SK-N-SH (cell line): Measurements from ENCODE around the gene CCDC183. TPM values are rescaled to one million over a fixed set of nuclear protein-coding genes. Genes with fewer than 3 reads are reported as not detected.
A peak's percentile ranks its signal among the peaks of the same experiment; 100 is the strongest.
"Not testable (repeated sequence)": the region's sequence is repeated elsewhere in the genome, so short reads cannot be mapped to it uniquely, and the experiment has no call there.

Experiments
- CTCF ChIA-PET: fragments of 300-600, 350-600 bp; formaldehyde crosslinking; extraction: SDS; loops from one replicate; lab custom pipeline; 2021; lab: Yijun Ruan, JAX
- POLR2A ChIA-PET: fragments of 350-600 bp; sonication (Branson Sonifier 250); formaldehyde crosslinking; extraction: SDS; loops from one replicate; lab custom pipeline; 2020; ENCODE audit warnings: antibody characterized with exemption, inconsistent platforms; lab: Yijun Ruan, JAX
- DNase-seq: peaks from one replicate; pipeline ENCODE4 v3.0.0; 2012
- H2AFZ ChIP-seq: fragments of 200-600 bp; sonication (generic); 2 replicates; pipeline ENCODE4 v1.8.1; 2016; ENCODE audit warnings: antibody characterized with exemption, mild to moderate bottlenecking, low read depth
- H3F3A ChIP-seq: fragments of 200-600 bp; sonication (generic); replicated peaks from 2 replicates; pipeline ENCODE3; 2016; ENCODE audit warnings: antibody characterized with exemption, mild to moderate bottlenecking; ENCODE audit not compliant: insufficient read depth
- H3K27ac ChIP-seq, 2 experiments: fragments of 200-500 bp in 1 of 2; fragments of 200-600 bp in 1 of 2; sonication (Bioruptor generic) in 1 of 2; sonication (generic), shearing (Covaris generic) in 1 of 2; 2 replicates each; pipeline versions ENCODE4 v1.5.1 to v1.6.1; 2014 to 2016; ENCODE audit warnings: low read depth in 2 of 2, inconsistent platforms in 1 of 2, low read length in 1 of 2, mild to moderate bottlenecking in 1 of 2, mixed read lengths in 1 of 2
- H3K27me3 ChIP-seq: fragments of 200-600 bp; sonication (generic), shearing (Covaris generic); 2 replicates; pipeline ENCODE4 v1.6.1; 2016; ENCODE audit warnings: mixed run types; ENCODE audit not compliant: insufficient read depth
- H3K36me3 ChIP-seq, 2 experiments: fragments of 200-500 bp in 1 of 2; fragments of 200-600 bp in 1 of 2; sonication (Bioruptor generic) in 1 of 2; sonication (generic) in 1 of 2; replicated peaks in 1 of 2; 2 replicates each; pipeline versions ENCODE3 to v1.5.1; 2014 to 2016; ENCODE audit warnings: low read length in 1 of 2, mild to moderate bottlenecking in 1 of 2; ENCODE audit not compliant: insufficient read depth in 2 of 2, control insufficient read depth in 1 of 2
- H3K4me1 ChIP-seq, 2 experiments: fragments of 200-500 bp in 1 of 2; fragments of 200-600 bp in 1 of 2; sonication (Bioruptor generic) in 1 of 2; sonication (generic), shearing (Covaris generic) in 1 of 2; 2 replicates each; pipeline versions ENCODE4 v1.5.1 to v1.6.1; 2014 to 2016; ENCODE audit warnings: low read depth in 1 of 2, low read length in 1 of 2, mixed run types in 1 of 2; ENCODE audit not compliant: insufficient read depth in 2 of 2, control insufficient read depth in 1 of 2
- H3K4me2 ChIP-seq: fragments of 200-600 bp; sonication (generic), shearing (Covaris generic); 2 replicates; pipeline ENCODE4 v1.6.1; 2017; ENCODE audit warnings: mixed run types
- H3K4me3 ChIP-seq, 2 experiments: fragments of 200-500 bp in 1 of 2; fragments of 200-600 bp in 1 of 2; sonication (Bioruptor generic) in 1 of 2; sonication (generic), shearing (Covaris generic) in 1 of 2; 2 replicates each; pipeline versions ENCODE4 v1.5.1 to v1.8.1; 2014 to 2016; ENCODE audit warnings: low read depth in 2 of 2, inconsistent platforms in 1 of 2, low read length in 1 of 2, mild to moderate bottlenecking in 1 of 2, mixed read lengths in 1 of 2, moderate library complexity in 1 of 2
- H3K79me2 ChIP-seq: fragments of 200-600 bp; sonication (generic); 2 replicates; pipeline ENCODE4 v1.8.1; 2017; ENCODE audit warnings: mild to moderate bottlenecking; ENCODE audit not compliant: insufficient read depth
- H3K9ac ChIP-seq: fragments of 200-600 bp; sonication (generic); 2 replicates; pipeline ENCODE4 v1.6.1; 2017; ENCODE audit warnings: mixed run types
- H3K9me2 ChIP-seq: fragments of 200-600 bp; sonication (generic); 2 replicates; pipeline ENCODE4 v1.6.1; 2017; ENCODE audit warnings: mixed run types
- H3K9me3 ChIP-seq: fragments of 200-600 bp; sonication (generic); 2 replicates; pipeline ENCODE4 v1.6.1; 2017; ENCODE audit warnings: mixed run types, mild to moderate bottlenecking, moderate library complexity
- H4K20me1 ChIP-seq: fragments of 200-600 bp; sonication (generic); 2 replicates; pipeline ENCODE4 v1.6.1; 2017; ENCODE audit warnings: mild to moderate bottlenecking, mixed run types; ENCODE audit not compliant: insufficient read depth
- ELF1 ChIP-seq: IDR thresholded peaks from 2 replicates; pipeline ENCODE4 v1.4.0; 2012
- FOXJ3 ChIP-seq: sonication (generic); formaldehyde crosslinking; IDR thresholded peaks from 2 replicates; pipeline ENCODE4 v1.5.1; 2020; ENCODE audit warnings: mild to moderate bottlenecking, missing genetic modification reagents
- FOXM1 ChIP-seq: IDR thresholded peaks from 2 replicates; pipeline ENCODE4 v1.4.0; 2012; ENCODE audit warnings: low read depth, mild to moderate bottlenecking
- JUND ChIP-seq: IDR thresholded peaks from 2 replicates; pipeline ENCODE4 v1.4.0; 2012
- NRF1 ChIP-seq: IDR thresholded peaks from 2 replicates; pipeline ENCODE4 v1.6.1; 2012; ENCODE audit warnings: low read depth, mild to moderate bottlenecking, low read length
- RAD21 ChIP-seq: IDR thresholded peaks from 2 replicates; pipeline ENCODE4 v1.6.1; 2012; ENCODE audit warnings: mild to moderate bottlenecking, low read length
- SMC3 ChIP-seq: IDR thresholded peaks from 2 replicates; pipeline ENCODE4 v1.6.1; 2012; ENCODE audit warnings: low read depth, low read length, improper control_type of control experiment
- WGBS: methylation state at CpG from one replicate; pipeline ENCODE4 v1.1.6; 2017; ENCODE audit warnings: low lambda C conversion rate; 5-methylcytosine and 5-hydroxymethylcytosine counted together
- polyA plus RNA-seq, 3 experiments: library from polyadenylated mRNA; depleted of rRNA; stranded (reverse); fragments of >200 nt; gene quantifications; 2 replicates each; pipeline ENCODE4 v1.2.3, GENCODE V29; 2012
- TF ChIP-seq, protein P1 (sequence below): fragments of 200-600 bp; sonication (generic); IDR thresholded peaks from 2 replicates; pipeline ENCODE4 v1.6.1; 2017; ENCODE audit warnings: antibody characterized with exemption, mild to moderate bottlenecking, moderate library complexity
- TF ChIP-seq, protein P2 (sequence below): IDR thresholded peaks from 2 replicates; pipeline ENCODE4 v1.4.0; 2012; ENCODE audit warnings: low read depth, borderline replicate concordance

CCDC183 gene
- polyA plus RNA-seq, 1 of the 3 experiments (the other 2 are of a cell fraction), result 5.3 TPM

DNA sequence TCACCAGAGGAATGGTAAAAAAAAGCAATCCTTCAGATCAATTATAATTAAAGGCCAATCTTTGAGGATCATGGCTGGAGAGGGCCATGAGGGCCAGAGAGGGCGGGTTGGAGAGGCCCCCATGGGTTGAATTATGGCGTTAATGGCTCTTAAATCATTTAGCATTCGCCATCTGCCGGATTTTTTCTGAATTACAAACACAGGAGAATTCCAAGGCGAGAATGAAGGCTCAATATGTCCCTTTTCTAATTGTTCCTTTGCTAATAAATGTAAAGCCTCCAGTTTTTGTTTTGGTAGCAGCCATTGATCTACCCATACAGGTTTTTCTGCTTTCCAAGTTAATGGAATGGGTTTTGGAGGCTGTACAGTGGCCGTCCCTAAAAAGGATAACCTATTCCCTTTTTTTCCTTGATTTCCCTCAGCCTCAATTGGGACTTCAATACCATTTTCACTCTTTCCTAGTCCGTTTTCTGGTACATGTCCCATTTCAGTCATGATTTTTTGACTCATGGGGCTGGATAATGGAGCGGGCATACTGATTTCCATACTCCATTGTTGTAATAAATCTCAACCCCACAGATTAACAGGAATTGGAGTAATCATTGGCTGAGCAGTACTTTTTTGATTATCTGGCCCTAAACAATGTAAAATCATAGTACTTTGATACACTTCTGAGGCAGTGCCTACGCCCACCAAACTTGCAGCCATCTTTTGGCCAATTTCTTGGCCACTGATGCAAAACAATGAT, 11.7 kb upstream of the CCDC183 start:
- POLR2A ChIA-PET, result no interaction called here
- Histone ChIP-seq H3K4me2 (no peak overlapping the region), H4K20me1 (no peaks in the 10 kb centered on the region), H3K9me2 (no peaks in the 10 kb centered on the region), H3K9me3 (no peaks in the 10 kb centered on the region), H3K27me3 (peaks cover 21% of the 10 kb centered on the region; the same call in 1 of the 2 replicates), H3K36me3 (no peaks in the 10 kb centered on the region), H3K9ac (no peak overlapping the region), H3F3A (peaks cover 8% of the 10 kb centered on the region), H3K4me3 (no peak overlapping the region), H3K27ac (no peak overlapping the region), H3K79me2 (no peaks in the 10 kb centered on the region), H2AFZ (0 out of 2 replicates have a peak overlapping the region, but pooled peaks have one; percentile 53), H3K4me1 (peaks cover 0 to 2% of the 10 kb centered on the region in 2 experiments; a peak in 2 of 4 replicates)
- DNase-seq, result peak; percentile 60
- TF ChIP-seq, protein P1, sequence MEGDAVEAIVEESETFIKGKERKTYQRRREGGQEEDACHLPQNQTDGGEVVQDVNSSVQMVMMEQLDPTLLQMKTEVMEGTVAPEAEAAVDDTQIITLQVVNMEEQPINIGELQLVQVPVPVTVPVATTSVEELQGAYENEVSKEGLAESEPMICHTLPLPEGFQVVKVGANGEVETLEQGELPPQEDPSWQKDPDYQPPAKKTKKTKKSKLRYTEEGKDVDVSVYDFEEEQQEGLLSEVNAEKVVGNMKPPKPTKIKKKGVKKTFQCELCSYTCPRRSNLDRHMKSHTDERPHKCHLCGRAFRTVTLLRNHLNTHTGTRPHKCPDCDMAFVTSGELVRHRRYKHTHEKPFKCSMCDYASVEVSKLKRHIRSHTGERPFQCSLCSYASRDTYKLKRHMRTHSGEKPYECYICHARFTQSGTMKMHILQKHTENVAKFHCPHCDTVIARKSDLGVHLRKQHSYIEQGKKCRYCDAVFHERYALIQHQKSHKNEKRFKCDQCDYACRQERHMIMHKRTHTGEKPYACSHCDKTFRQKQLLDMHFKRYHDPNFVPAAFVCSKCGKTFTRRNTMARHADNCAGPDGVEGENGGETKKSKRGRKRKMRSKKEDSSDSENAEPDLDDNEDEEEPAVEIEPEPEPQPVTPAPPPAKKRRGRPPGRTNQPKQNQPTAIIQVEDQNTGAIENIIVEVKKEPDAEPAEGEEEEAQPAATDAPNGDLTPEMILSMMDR, result peak; percentile 63
- TF ChIP-seq RAD21 (peak; percentile 29), SMC3 (peak; percentile 37), FOXM1 (no peak)
- TF ChIP-seq, protein P2, sequence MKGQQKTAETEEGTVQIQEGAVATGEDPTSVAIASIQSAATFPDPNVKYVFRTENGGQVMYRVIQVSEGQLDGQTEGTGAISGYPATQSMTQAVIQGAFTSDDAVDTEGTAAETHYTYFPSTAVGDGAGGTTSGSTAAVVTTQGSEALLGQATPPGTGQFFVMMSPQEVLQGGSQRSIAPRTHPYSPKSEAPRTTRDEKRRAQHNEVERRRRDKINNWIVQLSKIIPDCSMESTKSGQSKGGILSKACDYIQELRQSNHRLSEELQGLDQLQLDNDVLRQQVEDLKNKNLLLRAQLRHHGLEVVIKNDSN, result no peak
- 28% methylated on average over 9 of the region's 9 CpGs for WGBS
- CTCF ChIA-PET, result interaction anchor here (0.6 to 2.8 kb wide), 7 partner anchors 10 to 688 kb away, joined by 3 to 15 read pairs (median 4); no protein-coding TSS in a partner anchor

GRCh38 chr9:136784997-136785361, 11.2 kb upstream of the CCDC183 start:
- TF ChIP-seq JUND (no peak), FOXJ3 (CRISPR knock-in tag) (no peak), NRF1 (no peak), ELF1 (no peak)
- TF ChIP-seq, protein P2, result no peak
- TF ChIP-seq, all 33 proteins: peak for 0
- no peaks in the 10 kb centered on the region for H3K79me2 ChIP-seq
- CTCF ChIA-PET, result interaction anchor here (1.4 to 3.9 kb wide), 4 partner anchors 10 to 57 kb away, joined by 3 to 57 read pairs (median 8); partner anchors contain the start of gene LCN15
- H4K20me1 ChIP-seq, result no peaks in the 10 kb centered on the region
- WGBS, result 91% methylated on average over 6 of the region's 6 CpGs
- H3K9me2 ChIP-seq, result no peaks in the 10 kb centered on the region
- H3K4me3 ChIP-seq, result no peak overlapping the region
- H3F3A ChIP-seq, result peaks cover 10% of the 10 kb centered on the region
- peaks cover 16% of the 10 kb centered on the region; the same call in 1 of the 2 replicates for H3K27me3 ChIP-seq
- no peaks in the 10 kb centered on the region for H3K9me3 ChIP-seq
- no peak for DNase-seq
- H3K4me2 ChIP-seq, result no peak overlapping the region
- POLR2A ChIA-PET, result no interaction called here
- no peak overlapping the region for H3K9ac ChIP-seq
- no peaks in the 10 kb centered on the region for H3K36me3 ChIP-seq
- H2AFZ ChIP-seq, result no peak overlapping the region
- no peak overlapping the region for H3K27ac ChIP-seq
- peaks cover under 1 to 3% of the 10 kb centered on the region in 2 experiments for H3K4me1 ChIP-seq

- 58% methylated on average over 7 of the region's 23 CpGs for WGBS
- CTCF ChIA-PET, result interaction anchor here (0.8 to 3.9 kb wide), 12 partner anchors 10 to 264 kb away, joined by 3 to 57 read pairs (median 7); partner anchors contain the start of genes AJM1, LCN15 and LCN8
- POLR2A ChIA-PET, result not testable (repeated sequence)
These were observed 10.4 kb upstream of the CCDC183 start for GRCh38 chr9:136785565-136786355.

More at GRCh38 chr9:136785565-136786355, 10.4 kb upstream of the CCDC183 start:
- not testable (repeated sequence) for H3K9me2 ChIP-seq, H3K4me3 ChIP-seq, H2AFZ ChIP-seq, H3K4me1 ChIP-seq, H3K4me2 ChIP-seq, H3K27ac ChIP-seq, H3K79me2 ChIP-seq, H4K20me1 ChIP-seq, H3K36me3 ChIP-seq, H3K9me3 ChIP-seq, DNase-seq, H3K9ac ChIP-seq, H3K27me3 ChIP-seq
- H3F3A ChIP-seq, result peaks cover 16% of the 10 kb centered on the region
